Upper lobe of right lung (tissue), 1 donor: Measurements from ENCODE around the gene C6orf15. TPM values are rescaled to one million over a fixed set of nuclear protein-coding genes. Genes with fewer than 3 reads are reported as not detected.

Experiments used
- ATAC-seq: fragments of 200-7000 bp; cut with Tn5 transposase; one replicate; pipeline ENCODE4 v1.9.1; 2020; ENCODE audit warnings: mild to moderate bottlenecking, moderate library complexity
- DNase-seq: peaks from one replicate; pipeline ENCODE4 v3.0.0-alpha.2; 2020
- H3K27ac ChIP-seq: fragments of 200-600 bp; one replicate; pipeline ENCODE4 v1.8.0; 2022
- H3K27me3 ChIP-seq: fragments of 200-600 bp; one replicate; pipeline ENCODE4 v1.8.0; 2022; ENCODE audit warnings: mild to moderate bottlenecking
- H3K36me3 ChIP-seq: fragments of 200-600 bp; one replicate; pipeline ENCODE4 v1.8.0; 2022
- H3K4me1 ChIP-seq: fragments of 200-600 bp; one replicate; pipeline ENCODE4 v1.8.0; 2022
- H3K4me3 ChIP-seq: fragments of 200-600 bp; one replicate; pipeline ENCODE4 v1.8.0; 2022; ENCODE audit warnings: mild to moderate bottlenecking
- H3K9me3 ChIP-seq: fragments of 200-600 bp; one replicate; pipeline ENCODE4 v1.8.0; 2022
- intact Hi-C: fragments of 100-400 bp; cut with DNase I; formaldehyde crosslinking; loops from one replicate; pipeline ENCODE4 v1.11.0; 2022
- total RNA-seq: library from RNA; stranded (reverse); fragmentation: NEBNext Ultra II Directional; extraction: Animal tissue kit (Norgen Biotek cat#: 25700); gene quantifications from one replicate; pipeline ENCODE4 v1.2.1, GENCODE V29; 2021
- TF ChIP-seq, protein P1 (sequence below): fragments of 200-600 bp; IDR thresholded peaks from one replicate; pipeline ENCODE4 v1.8.0; 2022; ENCODE audit warnings: antibody characterized with exemption
- donor health status: DM: no; HTN: yes; CAD: no; lungs with severe emphysema.

The C6orf15 gene
- total RNA-seq, 1 donor from 2014 or later, result not detected

DNA sequence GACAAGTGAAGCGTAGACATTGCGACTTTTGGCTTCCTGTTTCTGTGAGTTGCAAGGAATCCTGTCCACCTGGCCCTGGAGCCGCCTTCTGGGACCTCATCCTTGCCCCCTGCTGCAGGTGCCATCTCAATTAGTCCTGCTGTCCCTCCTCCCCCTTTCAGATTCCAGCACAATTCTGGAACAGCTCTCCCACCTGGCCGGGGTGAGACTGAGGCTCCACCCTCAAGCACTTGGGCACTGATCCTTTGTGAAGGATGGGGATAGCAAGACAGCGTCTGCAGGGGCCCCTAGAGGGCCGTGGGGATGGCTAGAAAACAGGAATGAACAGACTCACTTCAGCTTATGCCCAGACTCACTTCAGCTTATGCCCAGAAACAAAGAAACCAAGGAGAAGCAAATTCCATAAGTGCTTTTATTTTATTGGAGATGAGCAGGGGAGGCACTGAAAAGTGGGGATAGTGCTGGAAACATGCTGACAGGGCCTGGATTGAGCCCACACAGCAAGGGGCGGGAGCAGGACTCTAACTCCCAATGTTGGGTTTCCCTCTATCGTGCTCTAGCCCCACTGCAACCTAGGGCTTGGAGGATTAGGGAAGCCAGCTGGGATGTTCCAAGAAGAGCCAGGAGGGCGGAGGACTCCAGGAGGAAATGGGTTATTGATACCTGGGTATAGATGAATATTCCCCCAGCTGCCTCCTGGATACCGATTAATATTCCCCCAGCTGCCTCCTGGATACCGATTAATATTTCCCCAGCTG, 1.4 kb downstream of the C6orf15 start:
- TF ChIP-seq, protein P1, sequence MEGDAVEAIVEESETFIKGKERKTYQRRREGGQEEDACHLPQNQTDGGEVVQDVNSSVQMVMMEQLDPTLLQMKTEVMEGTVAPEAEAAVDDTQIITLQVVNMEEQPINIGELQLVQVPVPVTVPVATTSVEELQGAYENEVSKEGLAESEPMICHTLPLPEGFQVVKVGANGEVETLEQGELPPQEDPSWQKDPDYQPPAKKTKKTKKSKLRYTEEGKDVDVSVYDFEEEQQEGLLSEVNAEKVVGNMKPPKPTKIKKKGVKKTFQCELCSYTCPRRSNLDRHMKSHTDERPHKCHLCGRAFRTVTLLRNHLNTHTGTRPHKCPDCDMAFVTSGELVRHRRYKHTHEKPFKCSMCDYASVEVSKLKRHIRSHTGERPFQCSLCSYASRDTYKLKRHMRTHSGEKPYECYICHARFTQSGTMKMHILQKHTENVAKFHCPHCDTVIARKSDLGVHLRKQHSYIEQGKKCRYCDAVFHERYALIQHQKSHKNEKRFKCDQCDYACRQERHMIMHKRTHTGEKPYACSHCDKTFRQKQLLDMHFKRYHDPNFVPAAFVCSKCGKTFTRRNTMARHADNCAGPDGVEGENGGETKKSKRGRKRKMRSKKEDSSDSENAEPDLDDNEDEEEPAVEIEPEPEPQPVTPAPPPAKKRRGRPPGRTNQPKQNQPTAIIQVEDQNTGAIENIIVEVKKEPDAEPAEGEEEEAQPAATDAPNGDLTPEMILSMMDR, result no peak
- Histone ChIP-seq H3K27me3 (no peaks in the 10 kb centered on the region), H3K9me3 (no peaks in the 10 kb centered on the region), H3K27ac (no peak overlapping the region), H3K4me3 (no peak overlapping the region), H3K36me3 (no peaks in the 10 kb centered on the region), H3K4me1 (peaks cover 19% of the 10 kb centered on the region)
- ATAC-seq (no peak), DNase-seq (peak; percentile 26)
- intact Hi-C loops, result no loop called here

DNA sequence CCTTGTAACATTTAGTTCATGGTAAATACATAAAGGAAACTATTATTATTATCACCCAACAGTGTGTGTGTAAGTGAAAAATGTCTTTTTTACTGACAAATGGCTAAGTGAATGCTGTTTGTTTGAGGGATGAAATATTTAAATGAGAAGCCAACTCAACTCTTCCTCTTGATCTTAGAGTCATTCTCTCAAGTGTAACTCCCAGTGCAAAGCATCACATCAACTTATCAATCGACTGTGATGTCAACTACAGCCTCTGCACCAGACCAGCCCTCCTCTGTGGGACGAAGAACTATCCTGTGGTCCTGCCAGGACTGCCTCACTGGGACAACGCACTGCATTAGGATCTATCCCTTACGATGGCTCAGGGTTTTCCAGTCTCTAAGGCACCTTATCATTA, 5.3 kb downstream of the C6orf15 start:
- Histone ChIP-seq H3K36me3 (no peaks in the 10 kb centered on the region), H3K27me3 (no peaks in the 10 kb centered on the region), H3K4me1 (no peaks in the 10 kb centered on the region), H3K4me3 (no peak overlapping the region), H3K9me3 (no peaks in the 10 kb centered on the region), H3K27ac (no peak overlapping the region)
- intact Hi-C loops, result no loop called here
- TF ChIP-seq, protein P1, result no peak
- ATAC-seq (no peak), DNase-seq (no peak)

DNA sequence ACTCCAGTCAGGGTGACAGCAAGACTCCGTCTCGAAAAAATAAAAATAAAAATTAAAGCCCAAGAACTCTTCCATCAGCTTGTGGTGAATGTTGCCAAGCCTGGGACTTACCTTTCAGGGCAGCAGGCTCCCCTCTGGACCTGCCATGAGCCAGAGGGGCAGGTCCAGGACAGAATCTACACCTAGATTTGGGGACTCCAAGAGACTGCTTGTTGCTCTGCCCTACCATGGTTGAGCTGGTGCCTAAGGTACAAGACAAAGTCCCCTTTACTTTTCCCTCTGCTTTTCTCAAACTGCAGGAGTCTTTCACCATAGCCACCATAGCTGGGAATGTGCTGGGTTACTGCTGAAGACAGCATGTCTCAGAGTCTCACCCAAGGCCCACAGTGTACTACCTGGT, 9.2 kb downstream of the C6orf15 start:
- TF ChIP-seq, protein P1, result no peak
- peak; percentile 3 for DNase-seq
- no peak overlapping the region for H3K27ac ChIP-seq

DNA sequence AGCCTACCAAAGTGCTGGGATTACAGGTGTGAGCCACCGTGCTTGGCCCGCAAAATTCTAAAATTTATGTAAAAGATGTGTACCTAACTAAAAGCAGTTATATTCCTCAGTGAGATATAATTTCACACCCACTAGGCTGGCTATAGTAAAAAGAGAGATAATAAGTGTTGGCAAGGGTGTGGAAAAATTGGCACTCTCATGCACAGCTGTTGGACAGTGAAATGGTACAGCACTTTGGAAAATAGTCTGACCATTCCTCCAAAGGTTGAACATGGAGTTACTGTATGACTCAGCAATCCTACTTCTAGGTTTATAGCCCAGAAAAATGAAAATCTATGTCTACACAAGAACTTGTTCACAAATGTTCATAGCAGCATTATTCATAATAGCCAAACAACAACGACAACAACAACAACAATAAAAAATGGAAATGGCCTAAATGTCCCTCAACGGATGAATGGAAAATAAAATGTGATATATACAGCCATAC, 13.9 kb downstream of the C6orf15 start:
- TF ChIP-seq, protein P1, result no peak
- H3K27me3 ChIP-seq, result no peaks in the 10 kb centered on the region
- ATAC-seq, result no peak

More for the DNA sequence above, 9.2 kb downstream of the C6orf15 start:
- Histone ChIP-seq H3K36me3 (no peaks in the 10 kb centered on the region), H3K4me3 (no peak overlapping the region), H3K4me1 (no peaks in the 10 kb centered on the region), H3K9me3 (no peaks in the 10 kb centered on the region), H3K27me3 (no peaks in the 10 kb centered on the region)
- no peak for ATAC-seq
- intact Hi-C loops, result no loop called here

DNA sequence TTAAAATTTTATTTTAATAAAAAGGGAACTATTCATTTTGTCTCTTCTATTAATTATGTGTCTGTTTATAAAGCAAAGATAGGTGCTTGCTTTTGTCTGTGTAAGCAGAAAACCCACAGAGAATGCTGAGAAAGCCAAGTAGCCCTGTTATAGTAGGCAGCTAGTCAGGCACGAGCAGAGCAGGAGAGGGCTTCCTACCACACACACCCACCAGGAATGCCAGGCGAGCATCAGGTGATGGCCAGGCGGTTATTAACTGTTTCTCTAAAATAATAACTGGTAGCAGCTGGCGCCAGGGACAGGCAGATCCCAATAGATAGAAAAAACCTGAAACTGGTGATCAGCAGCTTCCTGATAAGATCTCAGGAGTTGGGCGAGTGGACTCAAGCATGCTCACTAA, 15.7 kb downstream of the C6orf15 start:
- no peak for ATAC-seq
- Histone ChIP-seq H3K27me3 (no peaks in the 10 kb centered on the region), H3K9me3 (no peaks in the 10 kb centered on the region), H3K4me1 (peaks cover 5% of the 10 kb centered on the region), H3K4me3 (no peak overlapping the region), H3K36me3 (no peaks in the 10 kb centered on the region), H3K27ac (no peak overlapping the region)
- intact Hi-C loops, result no loop called here
- TF ChIP-seq, protein P1, result no peak
- DNase-seq, result no peak

More for the DNA sequence above, 13.9 kb downstream of the C6orf15 start:
- H3K4me1 ChIP-seq, result peaks cover 5% of the 10 kb centered on the region
- no peak for DNase-seq
- H3K36me3 ChIP-seq, result no peaks in the 10 kb centered on the region
- no peaks in the 10 kb centered on the region for H3K9me3 ChIP-seq
- no peak overlapping the region for H3K4me3 ChIP-seq
- H3K27ac ChIP-seq, result no peak overlapping the region
- intact Hi-C loops, result no loop called here
